ENCODE measurements around the gene KCNAB1. TPM values are rescaled to one million over a fixed set of nuclear protein-coding genes. Genes with fewer than 3 reads are reported as not detected.

The KCNAB1 gene
- total RNA-seq, 4 donors from 2014 or later = 0.20 to 3.0 (median 1.6) TPM

DNA sequence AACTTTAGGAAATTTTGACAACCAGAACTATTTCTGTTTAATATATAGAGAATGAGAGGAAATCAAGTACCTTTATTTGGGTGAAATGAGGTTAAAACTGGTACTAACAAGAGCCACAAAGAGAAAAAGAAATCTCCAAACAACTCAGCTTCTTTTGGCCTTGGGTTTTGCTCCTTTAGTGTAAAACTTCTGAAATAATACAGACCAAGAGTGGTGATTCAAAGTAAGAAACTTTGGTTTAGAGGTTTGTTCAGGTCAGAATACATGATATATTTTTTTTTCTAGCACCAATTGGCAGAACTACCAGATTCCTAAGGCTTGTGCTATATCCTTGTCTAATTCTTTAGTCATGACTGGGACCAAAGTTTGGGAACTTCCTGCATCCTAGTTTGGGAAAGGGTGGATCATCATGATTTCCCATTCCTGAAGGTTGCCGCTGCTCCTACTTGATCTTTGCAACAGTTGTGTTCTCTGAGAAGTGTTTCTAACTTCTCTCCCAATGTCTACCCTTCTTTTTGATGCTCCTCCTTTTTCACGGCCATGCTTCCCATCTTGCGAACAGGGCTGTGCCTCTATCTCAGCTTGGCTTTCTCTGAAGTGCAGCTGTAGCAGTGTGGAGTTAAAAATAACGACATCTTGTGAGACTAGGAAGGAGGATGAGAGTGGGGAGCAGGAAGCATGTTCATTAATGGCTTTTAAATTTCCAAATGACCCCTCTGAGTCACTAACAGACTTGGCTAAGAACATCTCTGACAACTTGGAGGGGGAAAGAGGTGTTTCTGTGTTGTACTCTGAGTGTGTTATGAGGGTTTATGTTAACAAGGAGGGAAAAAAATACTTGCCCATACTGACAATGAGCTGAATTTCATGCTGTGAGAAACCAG lies 87.7 kb downstream of the KCNAB1 start:
- Histone ChIP-seq H3K27me3 (no peaks in the 10 kb centered on the region), H3K27ac (peak overlapping the region in 1 of 4 donors; percentile 23), H3K4me1 (peaks cover 0 to 5% (median 0%) of the 10 kb centered on the region in 4 donors), H3K36me3 (no peaks in the 10 kb centered on the region), H3K4me3 (no peak overlapping the region), H3K9me3 (no peaks in the 10 kb centered on the region)
- 65 to 75% methylated on average over 4 of the region's 4 CpGs for WGBS, 2 donors (ENCODE audit: low coverage in 1 of 2)
- no peak for TF ChIP-seq POLR2A (IDR thresholded peaks at IDR 0.05)
- TF ChIP-seq CTCF (IDR thresholded peaks at IDR 0.05) = no peak
- TF ChIP-seq POLR2AphosphoS5 (IDR thresholded peaks at IDR 0.05) = no peak
- no peak for TF ChIP-seq EP300 (IDR thresholded peaks at IDR 0.05; ENCODE audit: low read depth)
- no peak for DNase-seq
- intact Hi-C loops (cut with DNase I; ENCODE audit: low total_unique reads) (no loop called here), in situ Hi-C loops (cut with MboI; ENCODE audit: low pct_ligation_motif_present in 1 of 4, low pct_unique_long_range_greater_than_20kb in 1 of 4, low sequenced_read_pairs in 3 of 4) (no loop called here)

DNA sequence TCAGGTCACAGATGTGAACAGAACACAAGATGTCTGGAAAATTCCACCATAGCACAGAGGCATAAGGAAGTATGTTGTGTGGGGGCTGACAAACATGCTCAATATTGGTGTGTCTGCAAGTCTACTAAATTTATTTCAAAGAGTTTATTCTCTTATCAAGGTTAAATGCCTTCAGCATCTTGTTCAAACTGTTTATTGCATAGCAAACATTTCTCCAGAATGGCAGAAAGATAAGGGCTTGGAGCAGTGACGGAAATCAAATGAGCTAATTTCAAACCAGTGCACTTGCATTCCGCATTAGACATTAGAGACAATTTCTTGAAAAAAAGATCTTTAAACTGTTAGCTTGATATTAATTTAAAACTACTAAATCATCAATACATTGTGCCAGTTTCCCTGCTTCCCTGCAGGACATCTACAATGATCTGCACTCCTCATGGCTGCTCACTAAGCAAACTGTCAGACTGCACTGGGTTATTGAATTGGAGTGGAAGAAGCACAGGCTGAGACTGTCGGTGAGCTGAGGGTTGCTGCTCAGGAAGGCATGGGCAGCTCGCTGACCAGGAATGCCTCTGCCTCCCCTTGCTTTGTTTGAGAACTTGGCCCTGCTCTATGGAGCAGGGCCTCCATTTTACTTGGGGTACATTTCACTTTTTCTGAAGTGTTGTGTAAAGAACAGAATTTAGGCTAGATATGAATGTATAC lies 89.4 kb downstream of the KCNAB1 start:
- no peaks in the 10 kb centered on the region for H3K36me3 ChIP-seq
- H3K4me1 ChIP-seq = peaks cover 0 to 5% (median 0%) of the 10 kb centered on the region in 4 donors
- WGBS, 2 donors (ENCODE audit: low coverage in 1 of 2) = 42 to 54% methylated on average over 4 of the region's 4 CpGs
- no peak overlapping the region for H3K4me3 ChIP-seq
- intact Hi-C loops (cut with DNase I; ENCODE audit: low total_unique reads) = no loop called here
- DNase-seq = no peak
- in situ Hi-C loops (cut with MboI; ENCODE audit: low pct_ligation_motif_present in 1 of 4, low pct_unique_long_range_greater_than_20kb in 1 of 4, low sequenced_read_pairs in 3 of 4) = no loop called here
- H3K27ac ChIP-seq = no peak overlapping the region
- H3K9me3 ChIP-seq = no peaks in the 10 kb centered on the region
- TF ChIP-seq CTCF (IDR thresholded peaks at IDR 0.05) (no peak), EP300 (IDR thresholded peaks at IDR 0.05; ENCODE audit: low read depth) (no peak), POLR2AphosphoS5 (IDR thresholded peaks at IDR 0.05) (no peak), POLR2A (IDR thresholded peaks at IDR 0.05) (no peak)
- H3K27me3 ChIP-seq = no peaks in the 10 kb centered on the region

DNA sequence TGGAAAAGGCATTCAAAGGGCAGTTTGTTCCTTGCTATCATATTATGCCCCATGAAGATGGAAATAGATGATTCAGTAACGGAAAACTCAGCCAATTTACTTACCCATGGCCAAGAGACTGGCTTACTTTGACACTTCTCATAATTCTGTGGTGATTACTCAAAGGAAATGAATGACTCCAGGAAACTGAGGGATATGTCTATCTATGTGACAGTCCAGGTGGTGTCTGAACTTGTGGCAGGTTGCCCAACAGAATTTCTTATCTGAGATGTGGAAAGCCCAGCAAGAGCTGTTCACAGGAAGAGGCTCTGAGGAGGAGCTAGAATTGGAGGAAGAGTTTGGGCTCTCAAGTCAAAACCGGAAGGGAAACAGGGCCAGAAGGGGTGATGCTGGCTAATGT lies 91.2 kb downstream of the KCNAB1 start:
- intact Hi-C loops (cut with DNase I; ENCODE audit: low total_unique reads) (no loop called here), in situ Hi-C loops (cut with MboI; ENCODE audit: low pct_ligation_motif_present in 1 of 4, low pct_unique_long_range_greater_than_20kb in 1 of 4, low sequenced_read_pairs in 3 of 4) (no loop called here)
- 29 to 37% methylated on average over 1 to 2 of the region's 2 CpGs for WGBS, 2 donors (ENCODE audit: low coverage in 1 of 2)
- no peak overlapping the region for H3K27ac ChIP-seq
- no peak for TF ChIP-seq CTCF (IDR thresholded peaks at IDR 0.05)
- TF ChIP-seq POLR2AphosphoS5 (IDR thresholded peaks at IDR 0.05) = no peak
- TF ChIP-seq EP300 (IDR thresholded peaks at IDR 0.05; ENCODE audit: low read depth) = no peak
- no peak for TF ChIP-seq POLR2A (IDR thresholded peaks at IDR 0.05)
- peaks cover 0 to 5% (median 0%) of the 10 kb centered on the region in 4 donors for H3K4me1 ChIP-seq
- no peak overlapping the region for H3K4me3 ChIP-seq
- H3K9me3 ChIP-seq = no peaks in the 10 kb centered on the region
- H3K36me3 ChIP-seq = no peaks in the 10 kb centered on the region
- no peak for DNase-seq
- no peaks in the 10 kb centered on the region for H3K27me3 ChIP-seq

GRCh38 chr3:156214676-156215075 lies 94.3 kb downstream of the KCNAB1 start:
- no peak for DNase-seq
- in situ Hi-C loops (cut with MboI; ENCODE audit: low pct_ligation_motif_present in 1 of 4, low pct_unique_long_range_greater_than_20kb in 1 of 4, low sequenced_read_pairs in 3 of 4) = no loop called here
- intact Hi-C loops (cut with DNase I; ENCODE audit: low total_unique reads) = no loop called here
- no peaks in the 10 kb centered on the region for H3K9me3 ChIP-seq
- H3K27me3 ChIP-seq = no peaks in the 10 kb centered on the region
- H3K36me3 ChIP-seq = no peaks in the 10 kb centered on the region
- H3K27ac ChIP-seq = no peak overlapping the region
- H3K4me3 ChIP-seq = no peak overlapping the region
- WGBS, 2 donors (ENCODE audit: low coverage in 1 of 2) = 82 to 83% methylated on average over 6 of the region's 6 CpGs
- peaks cover 0 to 4% (median 0%) of the 10 kb centered on the region in 4 donors for H3K4me1 ChIP-seq
- no peak for TF ChIP-seq CTCF (IDR thresholded peaks at IDR 0.05)
- TF ChIP-seq POLR2AphosphoS5 (IDR thresholded peaks at IDR 0.05) = no peak
- TF ChIP-seq EP300 (IDR thresholded peaks at IDR 0.05; ENCODE audit: low read depth) = no peak
- no peak for TF ChIP-seq POLR2A (IDR thresholded peaks at IDR 0.05)

Measured in transverse colon (tissue), 4 donors.